22Rv1 (cell line): ENCODE measurements around the gene CCL24.
"Not testable (repeated sequence)": the region's sequence is repeated elsewhere in the genome, so short reads cannot be mapped to it uniquely, and the experiment has no call there.

Experiments used
- H3K27ac ChIP-seq: fragments of 450-650 bp; 2 replicates; pipeline ENCODE4 v1.5.1; 2017
- CTCF ChIP-seq: fragments of 450-650 bp; IDR thresholded peaks from 2 replicates; pipeline ENCODE4 v1.5.1; 2017; ENCODE audit warnings: mild to moderate bottlenecking
- ZFX ChIP-seq: fragments of 450-650 bp; IDR thresholded peaks from 2 replicates; pipeline ENCODE4 v1.6.1; 2017; ENCODE audit warnings: antibody characterized with exemption, borderline replicate concordance

CCL24 gene

GRCh38 chr7:75813781-75814236 is at the start of gene CCL24:
CCL24 (minus strand) TSS chr7:75813806; CDS start chr7:75813715, 91 bp downstream.
- no peak within 1 kb of the TSS for H3K27ac ChIP-seq
- no peak for TF ChIP-seq CTCF
- no peak for TF ChIP-seq ZFX

- no peak for TF ChIP-seq ZFX
- TF ChIP-seq CTCF, result no peak
- H3K27ac ChIP-seq, result no peak overlapping the region
Measured at GRCh38 chr7:75861636-75862035, 48.0 kb upstream of the CCL24 start.

GRCh38 chr7:75858410-75858809 is 44.8 kb upstream of the CCL24 start:
- no peak overlapping the region for H3K27ac ChIP-seq
- TF ChIP-seq CTCF (no peak), ZFX (no peak)

GRCh38 chr7:75856536-75856935 is 42.9 kb upstream of the CCL24 start:
- no peak overlapping the region for H3K27ac ChIP-seq
- TF ChIP-seq ZFX, result no peak

- H3K27ac ChIP-seq, result not testable (repeated sequence)
Measured at GRCh38 chr7:75854813-75855345, 41.3 kb upstream of the CCL24 start.

GRCh38 chr7:75854233-75854632 is 40.6 kb upstream of the CCL24 start:
- TF ChIP-seq ZFX (no peak), CTCF (no peak)
- no peak overlapping the region for H3K27ac ChIP-seq

- TF ChIP-seq ZFX (no peak), CTCF (no peak)
- no peak overlapping the region for H3K27ac ChIP-seq
Measured at GRCh38 chr7:75850235-75850634, 36.6 kb upstream of the CCL24 start.

GRCh38 chr7:75849573-75849972 is 36.0 kb upstream of the CCL24 start:
- no peak overlapping the region for H3K27ac ChIP-seq
- TF ChIP-seq CTCF, result no peak
- no peak for TF ChIP-seq ZFX
